Measurements from ENCODE around the gene PADI6.

GRCh38 chr1:17441993-17442357, 70.0 kb downstream of the PADI6 start:
- TF ChIP-seq CTCF (IDR thresholded peaks at IDR 0.05; ENCODE audit: insufficient read depth, low read length, poor library complexity, severe bottlenecking) (no peak), EZH2phosphoT487 (conservative IDR thresholded peaks at IDR 0.05; ENCODE audit: low read length) (no peak)

All from SU-DHL-6 (cell line).